Measurements from ENCODE around the gene TAC1. TPM values are rescaled to one million over a fixed set of nuclear protein-coding genes. Genes with fewer than 3 reads are reported as not detected.

TAC1 gene
- total RNA-seq, 1 donor from 2014 or later: not detected

Other genes starting within 250 kb of the TAC1 start
- gene ASNS, start 140.3 kb downstream of the TAC1 start, total RNA-seq: 1.2 TPM

Data from left lobe of liver (tissue), 1 donor.